Spinal cord (tissue), 10 donors: ENCODE data around the gene CLEC16A. TPM values are rescaled to one million over a fixed set of nuclear protein-coding genes. Genes with fewer than 3 reads are reported as not detected.

Experiments used
- DNase-seq, 6 donors: peaks; one replicate each; pipeline versions ENCODE4 v3.0.0 to v3.0.0-alpha.2; 2013 to 2015; ENCODE audit warnings: low spot score in 6 of 6, low read depth in 4 of 6
- H3K27ac ChIP-seq: one replicate; pipeline ENCODE4 v1.5.1; 2013; ENCODE audit warnings: low read depth, low read length, control low read depth
- H3K27me3 ChIP-seq: one replicate; pipeline ENCODE4 v1.6.1; 2013; ENCODE audit warnings: low read length; ENCODE audit not compliant: control insufficient read depth, insufficient read depth
- H3K36me3 ChIP-seq: one replicate; pipeline ENCODE4 v1.6.1; 2013; ENCODE audit warnings: low read length; ENCODE audit not compliant: control insufficient read depth, insufficient read depth
- H3K4me1 ChIP-seq: one replicate; pipeline ENCODE4 v1.6.1; 2013; ENCODE audit warnings: low read length; ENCODE audit not compliant: control insufficient read depth, insufficient read depth
- H3K4me3 ChIP-seq: one replicate; pipeline ENCODE4 v1.5.1; 2013; ENCODE audit warnings: low read depth, low read length, control low read depth
- H3K9me3 ChIP-seq: one replicate; pipeline ENCODE4 v1.6.1; 2013; ENCODE audit warnings: low read length; ENCODE audit not compliant: control insufficient read depth, insufficient read depth
- WGBS: methylation state at CpG from one replicate; pipeline ENCODE4 v1.1.5; 2013; ENCODE audit warnings: missing lambda C conversion rate; ENCODE audit not compliant: insufficient coverage; 5-methylcytosine and 5-hydroxymethylcytosine counted together
- polyA plus RNA-seq, 2 donors: library from polyadenylated mRNA; unstranded; fragments of 120-200 nt; gene quantifications; one replicate each; pipeline ENCODE4 v1.2.1, GENCODE V29; 2013; ENCODE audit not compliant: insufficient read length in 2 of 2
- total RNA-seq, 2 donors: library from RNA; depleted of rRNA in 1 of 2; stranded (reverse); fragments of 120-200 nt in 1 of 2; fragments of >200 nt in 1 of 2; gene quantifications; one replicate each; pipeline versions ENCODE4 v1.2.3 to v1.2.4, GENCODE V29; 2013 to 2014
- donor health status: healthy.

CLEC16A gene
- total and polyA plus RNA-seq, 4 donors: 19.5 to 38.4 (median 25.1) TPM

DNA sequence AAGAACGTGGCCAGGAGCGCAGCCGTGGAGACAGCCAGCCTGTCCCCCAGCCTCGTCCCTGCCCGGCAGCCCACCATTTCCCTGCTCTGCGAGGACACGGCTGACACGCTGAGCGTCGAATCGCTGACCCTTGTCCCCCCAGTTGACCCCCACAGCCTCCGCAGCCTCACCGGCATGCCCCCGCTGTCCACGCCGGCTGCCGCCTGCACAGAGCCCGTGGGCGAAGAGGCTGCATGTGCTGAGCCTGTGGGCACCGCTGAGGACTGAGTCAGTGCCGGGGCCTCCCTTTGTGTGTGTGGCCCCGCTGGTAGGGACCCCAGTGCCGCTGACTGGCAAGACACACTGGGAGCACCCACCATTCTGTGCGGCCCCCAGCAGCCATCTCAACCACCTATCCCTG, 234.1 kb downstream of the CLEC16A start:
- H3K4me1 ChIP-seq: peaks cover 6% of the 10 kb centered on the region
- peaks cover 68% of the 10 kb centered on the region for H3K36me3 ChIP-seq
- H3K27me3 ChIP-seq: no peaks in the 10 kb centered on the region
- 90% methylated on average over 20 of the region's 24 CpGs for WGBS
- no peak for DNase-seq
- H3K4me3 ChIP-seq: no peak overlapping the region
- no peaks in the 10 kb centered on the region for H3K9me3 ChIP-seq
- no peak overlapping the region for H3K27ac ChIP-seq

GRCh38 chr16:11179574-11179973, 235.2 kb downstream of the CLEC16A start:
- Histone ChIP-seq H3K9me3 (no peaks in the 10 kb centered on the region), H3K36me3 (peaks cover 64% of the 10 kb centered on the region), H3K4me3 (no peak overlapping the region), H3K27ac (no peak overlapping the region), H3K27me3 (no peaks in the 10 kb centered on the region), H3K4me1 (peaks cover 6% of the 10 kb centered on the region)
- DNase-seq: no peak
- WGBS: 83% methylated on average over 8 of the region's 8 CpGs

DNA sequence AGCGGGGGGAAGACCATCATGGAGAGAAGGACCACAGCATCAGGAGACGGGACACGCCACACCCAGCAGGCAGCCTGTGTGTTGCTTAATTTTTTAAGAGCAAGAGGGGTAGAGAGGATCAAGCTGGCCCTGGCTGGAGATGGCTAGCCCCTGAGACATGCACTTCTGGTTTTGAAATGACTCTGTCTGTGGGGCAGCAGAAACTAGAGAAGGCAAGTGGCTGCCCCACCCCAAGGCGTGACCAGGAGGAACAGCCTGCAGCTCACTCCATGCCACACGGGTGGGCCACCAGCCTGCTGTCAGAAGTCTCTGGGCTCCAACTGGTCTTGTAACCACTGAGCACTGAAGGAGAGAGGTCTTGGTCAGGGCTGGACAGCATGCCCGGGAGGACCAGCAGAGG, 236.1 kb downstream of the CLEC16A start:
- no peaks in the 10 kb centered on the region for H3K27me3 ChIP-seq
- H3K9me3 ChIP-seq: no peaks in the 10 kb centered on the region
- H3K4me3 ChIP-seq: no peak overlapping the region
- H3K36me3 ChIP-seq: peaks cover 59% of the 10 kb centered on the region
- H3K27ac ChIP-seq: no peak overlapping the region
- peaks cover 6% of the 10 kb centered on the region for H3K4me1 ChIP-seq
- DNase-seq: no peak
- 82% methylated on average over 6 of the region's 6 CpGs for WGBS

DNA sequence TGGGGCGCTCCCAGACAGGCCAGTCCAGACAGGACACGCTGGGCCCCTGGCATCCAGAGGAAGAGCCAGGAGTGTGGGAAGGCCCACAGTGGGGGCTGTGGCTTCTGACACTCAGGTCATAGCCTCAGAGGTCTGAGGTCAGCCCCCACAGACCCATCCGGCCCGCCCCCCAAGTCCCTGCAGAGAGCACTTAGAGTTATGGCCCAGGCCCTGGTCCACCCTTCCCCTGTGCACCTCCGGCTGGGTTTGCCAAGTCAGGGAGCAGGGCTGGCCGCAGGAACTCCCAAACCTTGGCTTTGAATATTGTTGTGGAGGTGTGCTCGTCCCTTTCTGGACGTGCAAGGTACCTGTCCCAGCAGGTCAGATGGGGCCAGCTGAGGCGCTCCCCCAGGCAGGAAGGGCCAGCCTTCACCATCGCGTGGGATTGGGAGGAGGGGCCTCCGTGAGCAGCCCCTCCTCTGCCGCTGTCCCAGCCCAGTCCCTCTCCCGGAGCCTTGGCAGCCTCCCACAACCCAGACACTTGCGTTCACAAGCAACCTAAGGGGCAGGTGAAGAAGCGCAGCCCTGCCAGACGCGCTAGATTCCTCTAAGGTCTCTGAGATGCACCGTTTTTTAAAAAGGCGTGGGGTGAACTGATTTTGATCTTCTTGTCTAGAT, 237.0 kb downstream of the CLEC16A start:
- no peak overlapping the region for H3K4me3 ChIP-seq
- DNase-seq: no peak
- H3K36me3 ChIP-seq: peaks cover 56% of the 10 kb centered on the region
- H3K9me3 ChIP-seq: no peaks in the 10 kb centered on the region
- H3K27ac ChIP-seq: no peak overlapping the region
- H3K4me1 ChIP-seq: peaks cover 6% of the 10 kb centered on the region
- no peaks in the 10 kb centered on the region for H3K27me3 ChIP-seq
- 86% methylated on average over 20 of the region's 20 CpGs for WGBS

GRCh38 chr16:11181899-11182279, 237.5 kb downstream of the CLEC16A start:
- WGBS: 79% methylated on average over 11 of the region's 12 CpGs
- Histone ChIP-seq H3K9me3 (no peaks in the 10 kb centered on the region), H3K4me1 (peaks cover 6% of the 10 kb centered on the region), H3K27ac (no peak overlapping the region), H3K4me3 (no peak overlapping the region), H3K27me3 (no peaks in the 10 kb centered on the region), H3K36me3 (peaks cover 56% of the 10 kb centered on the region)
- DNase-seq: no peak

- no peaks in the 10 kb centered on the region for H3K27me3 ChIP-seq
- no peak for DNase-seq
- no peak overlapping the region for H3K4me3 ChIP-seq
- WGBS: 87% methylated on average over 9 of the region's 14 CpGs
- no peak overlapping the region for H3K27ac ChIP-seq
- H3K4me1 ChIP-seq: peaks cover 7% of the 10 kb centered on the region
- no peaks in the 10 kb centered on the region for H3K9me3 ChIP-seq
- H3K36me3 ChIP-seq: peaks cover 56% of the 10 kb centered on the region
Measured at GRCh38 chr16:11182411-11182810, 238.0 kb downstream of the CLEC16A start.

DNA sequence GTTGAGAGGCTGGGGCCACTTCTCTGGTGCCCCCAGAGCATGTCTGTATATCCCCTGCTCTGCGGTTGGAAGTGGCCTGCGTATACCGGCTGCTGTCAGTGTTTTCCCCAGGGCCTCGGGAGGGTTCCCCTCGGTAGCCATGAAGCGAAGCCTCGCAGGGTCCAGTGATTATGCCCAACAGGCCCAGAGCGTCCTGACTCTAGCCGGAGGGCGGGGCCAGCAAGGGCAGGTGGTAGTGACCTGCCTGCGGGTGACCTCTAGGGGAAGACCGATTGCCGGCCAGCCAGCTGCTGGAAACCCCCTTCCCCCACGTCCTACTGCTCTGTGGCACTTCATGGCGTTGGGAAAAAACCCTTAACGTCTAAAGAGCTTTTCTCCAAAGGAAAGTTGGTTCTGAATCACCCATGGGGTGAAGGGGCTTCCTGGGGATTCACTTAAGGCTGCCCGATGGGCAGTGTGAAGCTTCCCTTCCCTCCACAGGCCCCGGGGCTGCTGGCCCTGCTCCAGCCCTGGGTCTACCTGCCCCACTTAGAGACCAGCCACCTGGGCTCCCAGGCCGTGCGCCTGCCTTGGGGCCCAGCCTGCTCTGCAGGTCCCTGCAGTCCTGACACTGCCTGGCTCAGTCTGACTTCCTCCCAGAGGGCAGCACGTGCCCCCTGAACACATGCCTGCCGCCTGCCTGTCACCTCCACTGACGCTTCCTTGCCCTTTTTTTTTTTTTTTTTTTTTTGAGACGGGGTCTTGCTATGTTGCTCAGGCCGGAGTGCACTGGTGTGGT, 238.9 kb downstream of the CLEC16A start:
- H3K27ac ChIP-seq: no peak overlapping the region
- H3K36me3 ChIP-seq: peaks cover 52% of the 10 kb centered on the region
- no peaks in the 10 kb centered on the region for H3K27me3 ChIP-seq
- H3K9me3 ChIP-seq: no peaks in the 10 kb centered on the region
- H3K4me3 ChIP-seq: no peak overlapping the region
- peaks cover 9% of the 10 kb centered on the region for H3K4me1 ChIP-seq
- no peak for DNase-seq
- 73% methylated on average over 20 of the region's 25 CpGs for WGBS

- H3K4me3 ChIP-seq: no peak overlapping the region
- peaks cover 45% of the 10 kb centered on the region for H3K36me3 ChIP-seq
- WGBS: 89% methylated on average over 10 of the region's 10 CpGs
- no peak for DNase-seq
- no peaks in the 10 kb centered on the region for H3K27me3 ChIP-seq
- H3K27ac ChIP-seq: no peak overlapping the region
- H3K4me1 ChIP-seq: peaks cover 9% of the 10 kb centered on the region
- no peaks in the 10 kb centered on the region for H3K9me3 ChIP-seq
Measured at GRCh38 chr16:11183951-11184350, 239.6 kb downstream of the CLEC16A start.

- peaks cover 16% of the 10 kb centered on the region for H3K36me3 ChIP-seq
- H3K4me1 ChIP-seq: peaks cover 9% of the 10 kb centered on the region
- H3K27ac ChIP-seq: no peak overlapping the region
- H3K9me3 ChIP-seq: no peaks in the 10 kb centered on the region
- no peak overlapping the region for H3K4me3 ChIP-seq
- no peaks in the 10 kb centered on the region for H3K27me3 ChIP-seq
- DNase-seq: no peak
- WGBS: 53% methylated on average over 6 of the region's 6 CpGs
Measured at GRCh38 chr16:11187522-11188023, 243.2 kb downstream of the CLEC16A start.
